Measurements from ENCODE around the gene BBLN.
A peak's percentile ranks its signal among the peaks of the same experiment; 100 is the strongest.
"Not testable (repeated sequence)": the region's sequence is repeated elsewhere in the genome, so short reads cannot be mapped to it uniquely, and the experiment has no call there.

Gene BBLN

GRCh38 chr9:128164307-128164885 lies 4.3 kb downstream of the BBLN start:
- DNase-seq: no peak

DNA sequence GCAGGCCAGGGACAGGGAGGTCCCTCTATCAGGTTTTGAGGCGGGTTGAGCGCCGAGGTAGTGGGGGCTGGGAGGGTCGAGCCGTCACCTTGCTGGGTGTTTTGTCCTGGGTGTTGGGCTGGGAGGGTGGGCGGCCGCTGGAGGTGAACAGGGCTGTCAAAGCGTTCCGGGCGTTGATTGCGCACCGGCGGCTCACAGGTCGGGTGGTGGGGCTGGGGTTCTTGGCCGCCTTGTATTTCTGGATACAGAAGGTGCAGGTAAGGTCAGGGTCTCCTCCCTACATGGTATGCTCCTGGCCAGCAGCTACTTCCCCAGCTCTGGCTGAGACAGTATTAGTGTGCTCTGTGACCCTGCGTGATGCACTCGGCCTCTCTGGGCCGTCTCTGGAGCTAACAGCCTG lies 6.1 kb downstream of the BBLN start:
- no peak for DNase-seq

DNA sequence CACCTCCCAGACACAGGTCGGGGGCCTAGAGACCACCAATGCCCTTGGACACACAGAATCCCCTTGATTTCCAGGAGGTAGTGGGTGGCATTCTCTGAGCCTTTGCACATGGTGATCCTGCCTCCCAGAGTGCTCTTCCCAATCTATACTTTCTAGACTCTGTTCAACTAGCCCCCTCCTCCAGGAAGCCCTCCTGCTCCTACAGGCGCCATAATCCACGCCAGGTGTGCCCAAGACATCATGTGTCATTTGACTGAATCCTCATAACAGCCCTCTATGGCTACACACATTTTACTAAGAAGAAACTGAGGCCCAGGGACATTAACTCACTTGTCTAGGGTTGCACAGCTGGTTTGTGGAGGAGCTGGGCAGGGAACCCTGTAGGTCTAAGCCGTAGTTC lies 7.1 kb downstream of the BBLN start:
- DNase-seq: no peak

- no peak for DNase-seq
Measured at GRCh38 chr9:128168731-128169308, 8.8 kb downstream of the BBLN start.

- no peak for DNase-seq
Measured at GRCh38 chr9:128169492-128169891, 9.4 kb downstream of the BBLN start.

DNA sequence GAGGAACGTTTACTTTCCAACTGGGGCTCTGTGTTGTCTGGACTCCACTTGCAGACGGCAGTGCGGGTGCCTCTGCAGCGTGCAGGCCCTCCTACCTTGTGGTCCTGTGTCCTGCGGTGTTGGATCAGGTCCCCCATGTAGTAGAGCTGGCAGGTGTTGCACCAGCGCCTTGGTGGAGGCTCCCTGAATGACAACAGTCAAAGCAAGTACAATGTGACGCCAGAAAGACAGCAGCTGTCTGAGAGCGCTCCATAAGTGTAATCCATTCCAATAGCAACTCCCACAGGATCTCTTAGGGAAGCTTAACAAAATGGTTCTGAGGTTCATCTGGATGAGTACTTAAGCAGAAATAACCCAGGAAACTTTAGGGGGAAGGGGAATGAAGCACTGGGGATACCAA lies 9.9 kb downstream of the BBLN start:
- no peak for DNase-seq

GRCh38 chr9:128174062-128174461 lies 14.0 kb downstream of the BBLN start:
- no peak for DNase-seq

DNA sequence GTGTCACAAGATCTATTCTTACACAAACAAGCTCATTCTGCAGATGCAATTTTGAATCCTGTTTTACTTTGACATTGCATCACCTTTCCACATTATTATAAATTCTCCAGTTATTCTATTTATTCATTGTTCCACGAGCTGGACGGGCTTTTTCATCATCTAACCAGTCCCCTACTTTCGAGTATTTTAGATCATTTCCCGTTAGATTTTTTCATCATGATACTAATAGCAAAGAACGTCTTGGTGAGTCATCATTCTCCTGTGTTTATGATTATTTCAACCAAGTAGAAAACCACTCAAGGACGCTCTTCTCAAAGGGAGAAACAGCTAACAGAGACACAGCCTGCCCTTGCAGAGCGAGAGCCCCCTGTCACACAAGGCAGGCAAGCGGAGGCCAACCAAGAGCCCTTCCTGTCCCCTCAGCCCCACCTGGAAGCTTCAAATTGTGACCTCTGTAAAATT lies 15.1 kb downstream of the BBLN start:
- DNase-seq: no peak

- DNase-seq: no peak
Measured at GRCh38 chr9:128175726-128176125, 15.7 kb downstream of the BBLN start.

DNA sequence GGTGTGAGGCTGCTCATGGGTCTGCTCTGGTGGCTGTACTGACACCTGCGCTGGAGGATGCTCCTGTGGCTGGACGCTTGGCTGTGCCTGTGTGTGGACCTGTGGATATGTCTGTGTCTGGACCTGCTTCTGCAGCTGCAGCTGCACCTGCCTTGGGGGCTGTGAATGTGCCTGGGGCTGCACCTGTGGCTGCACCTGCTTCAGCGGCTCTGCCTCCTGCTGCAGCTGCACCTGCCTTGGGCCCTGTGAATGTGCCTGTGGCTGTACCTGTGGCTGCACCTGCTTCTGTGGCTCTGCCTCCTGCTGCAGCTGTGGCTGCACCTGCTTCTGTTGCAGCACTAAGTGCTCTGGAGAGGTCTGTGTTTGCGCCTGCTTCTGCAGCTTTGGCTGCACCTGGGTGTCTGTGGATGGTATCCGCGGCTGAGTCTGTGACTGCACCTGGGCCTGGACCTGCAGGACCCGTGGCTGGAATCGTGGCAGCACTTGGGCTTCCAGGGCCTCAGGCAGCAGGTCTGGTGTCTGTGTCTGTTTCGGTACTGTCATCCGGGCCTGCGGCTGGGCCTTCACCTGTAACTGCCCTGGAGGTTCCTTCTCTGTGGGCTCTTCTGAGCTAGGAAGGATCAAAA lies 18.9 kb downstream of the BBLN start:
- DNase-seq: no peak

DNA sequence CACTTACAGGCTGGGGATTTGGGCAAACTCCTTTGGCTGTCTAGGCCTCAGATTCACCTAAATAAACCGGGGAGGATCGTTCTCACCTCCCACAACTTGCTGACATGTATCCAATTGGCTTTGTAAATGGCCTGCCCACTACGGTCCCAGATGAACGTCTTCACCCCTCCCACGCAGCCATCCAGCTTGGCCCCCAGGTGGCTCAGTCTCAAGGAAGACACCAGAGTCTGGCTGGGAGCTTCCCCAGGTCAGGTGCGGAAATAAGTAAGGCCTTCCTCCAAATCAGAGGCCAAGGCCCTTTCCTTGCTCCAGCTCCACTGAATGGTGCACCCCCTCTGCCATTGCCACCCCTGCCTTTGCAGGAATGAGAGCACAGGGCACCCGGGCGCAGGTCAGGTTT lies 19.9 kb downstream of the BBLN start:
- DNase-seq: no peak

DNA sequence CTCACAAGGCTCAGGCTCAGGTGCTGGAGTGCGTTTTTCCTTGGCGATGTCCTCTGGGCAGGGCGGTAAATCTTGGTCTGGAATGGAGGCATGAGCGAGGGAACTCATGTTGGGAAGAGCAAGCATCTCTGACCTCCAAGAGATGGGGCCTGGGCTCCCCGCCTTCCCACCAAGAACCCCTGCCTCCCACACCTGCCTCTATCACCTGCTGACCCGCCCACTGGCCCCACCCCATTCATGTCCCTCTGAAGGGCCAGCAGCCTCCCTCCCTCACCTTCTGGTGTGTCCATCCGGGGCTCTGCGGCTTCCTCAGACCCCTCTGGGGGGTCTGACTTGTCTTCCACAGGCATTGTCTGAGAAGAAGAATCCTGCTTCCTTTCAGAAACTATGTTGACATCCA lies 20.4 kb downstream of the BBLN start:
- no peak for DNase-seq

- DNase-seq: not testable (repeated sequence)
Measured at GRCh38 chr9:128181480-128181879, 21.4 kb downstream of the BBLN start.

GRCh38 chr9:128182893-128183588 lies 23.0 kb downstream of the BBLN start:
- DNase-seq: no peak

DNA sequence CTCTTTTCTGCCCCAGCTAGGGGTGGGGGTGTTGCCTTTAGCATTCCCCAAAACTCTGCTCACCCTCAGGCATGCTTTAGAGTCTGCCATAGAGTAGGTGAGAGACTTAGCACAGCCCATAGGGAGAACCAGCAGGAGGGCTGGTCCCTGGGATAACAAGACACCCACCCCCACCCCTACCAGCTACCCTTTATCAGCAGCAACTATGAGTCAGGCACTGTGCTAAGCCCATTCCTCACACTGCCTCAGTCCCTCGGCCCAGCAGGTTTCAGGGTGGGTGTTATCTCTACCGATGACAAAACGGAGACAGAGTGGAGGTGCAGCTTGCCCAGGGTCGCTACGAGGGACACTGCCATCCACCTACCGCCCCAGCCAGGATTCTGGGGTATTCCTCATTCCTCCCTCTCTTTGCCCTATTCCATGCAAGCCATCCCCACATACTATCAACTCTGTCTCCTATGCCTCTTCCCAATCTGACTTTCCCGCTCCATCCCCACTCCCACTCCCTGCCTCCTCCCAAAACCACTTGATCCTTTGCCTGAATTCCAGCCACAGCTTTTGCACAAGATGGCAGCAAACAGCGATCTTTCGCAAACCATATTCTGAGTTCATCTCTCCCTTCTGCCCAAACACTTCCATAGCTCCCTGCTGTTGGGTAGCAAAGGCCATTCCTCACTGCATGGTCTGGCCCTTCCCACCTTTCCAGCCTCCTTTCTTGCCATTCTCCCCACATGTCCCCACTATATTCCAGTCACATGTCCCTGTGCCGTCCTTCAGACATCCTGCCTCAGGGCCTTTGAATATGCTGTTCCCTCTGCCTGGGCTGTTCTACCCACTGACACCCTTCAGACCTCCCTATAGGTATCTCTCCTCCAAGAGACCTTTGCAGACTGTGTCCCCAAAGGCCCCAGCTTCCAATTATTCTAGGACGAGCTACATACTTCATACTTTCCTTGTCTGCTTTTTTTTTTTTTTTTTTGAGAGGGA lies 26.2 kb downstream of the BBLN start:
- DNase-seq: no peak

DNA sequence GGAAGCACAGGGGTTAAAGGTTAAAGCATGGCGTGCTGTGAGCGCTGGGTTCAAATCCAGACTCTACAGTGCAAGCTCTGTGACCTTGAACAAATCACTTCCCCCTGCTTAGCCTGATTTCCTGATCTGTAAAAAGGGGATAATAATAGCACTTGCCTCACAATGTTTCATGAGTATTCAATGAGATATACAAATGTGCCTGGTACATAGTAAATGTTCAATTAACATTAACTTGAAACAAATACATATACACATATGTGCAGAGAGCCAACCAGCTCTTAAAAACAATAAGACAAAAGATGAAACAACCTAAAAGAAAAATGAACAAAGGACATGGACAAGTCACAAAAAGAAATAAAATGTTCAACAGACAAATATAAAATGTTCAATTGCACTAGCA lies 27.3 kb downstream of the BBLN start:
- DNase-seq: no peak

DNA sequence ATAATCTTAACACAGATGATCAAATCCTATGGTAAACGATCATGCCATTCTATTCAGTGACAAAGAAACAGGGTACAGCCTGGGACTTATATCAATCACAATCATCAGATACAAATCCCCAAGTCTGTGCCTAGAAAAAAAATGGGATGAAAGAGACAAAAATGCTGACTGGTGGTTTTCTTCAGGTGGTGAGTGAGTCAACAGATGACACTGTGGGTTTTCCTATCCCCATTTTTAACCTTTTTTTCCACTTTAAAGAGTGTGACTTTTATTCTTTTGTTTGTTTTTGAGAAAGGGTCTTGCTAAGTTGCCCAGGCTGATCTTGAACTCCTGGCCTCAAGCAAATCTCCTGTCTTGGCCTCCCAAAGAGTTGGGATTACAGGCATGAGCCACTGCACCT lies 28.1 kb downstream of the BBLN start:
- no peak for DNase-seq

DNA sequence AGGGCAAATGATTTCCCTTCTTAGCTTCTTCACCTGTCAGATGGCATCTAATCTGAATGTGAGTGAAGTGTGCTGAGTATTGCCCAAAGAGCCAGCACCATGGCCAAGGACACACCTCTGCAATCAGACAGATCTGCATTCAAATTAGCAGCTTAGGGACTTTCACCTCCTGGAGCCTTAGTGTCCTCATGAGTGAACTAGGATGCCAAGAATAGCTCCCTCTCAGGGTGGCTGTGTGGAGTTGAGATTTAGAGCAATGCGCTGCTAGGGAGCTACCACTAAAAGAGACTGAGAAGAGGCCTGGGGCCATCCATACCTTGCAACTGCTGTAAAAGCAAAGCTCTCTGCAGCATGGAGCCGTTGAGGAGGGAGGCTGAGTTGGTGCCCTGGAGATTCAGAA lies 29.9 kb downstream of the BBLN start:
- DNase-seq: no peak

DNA sequence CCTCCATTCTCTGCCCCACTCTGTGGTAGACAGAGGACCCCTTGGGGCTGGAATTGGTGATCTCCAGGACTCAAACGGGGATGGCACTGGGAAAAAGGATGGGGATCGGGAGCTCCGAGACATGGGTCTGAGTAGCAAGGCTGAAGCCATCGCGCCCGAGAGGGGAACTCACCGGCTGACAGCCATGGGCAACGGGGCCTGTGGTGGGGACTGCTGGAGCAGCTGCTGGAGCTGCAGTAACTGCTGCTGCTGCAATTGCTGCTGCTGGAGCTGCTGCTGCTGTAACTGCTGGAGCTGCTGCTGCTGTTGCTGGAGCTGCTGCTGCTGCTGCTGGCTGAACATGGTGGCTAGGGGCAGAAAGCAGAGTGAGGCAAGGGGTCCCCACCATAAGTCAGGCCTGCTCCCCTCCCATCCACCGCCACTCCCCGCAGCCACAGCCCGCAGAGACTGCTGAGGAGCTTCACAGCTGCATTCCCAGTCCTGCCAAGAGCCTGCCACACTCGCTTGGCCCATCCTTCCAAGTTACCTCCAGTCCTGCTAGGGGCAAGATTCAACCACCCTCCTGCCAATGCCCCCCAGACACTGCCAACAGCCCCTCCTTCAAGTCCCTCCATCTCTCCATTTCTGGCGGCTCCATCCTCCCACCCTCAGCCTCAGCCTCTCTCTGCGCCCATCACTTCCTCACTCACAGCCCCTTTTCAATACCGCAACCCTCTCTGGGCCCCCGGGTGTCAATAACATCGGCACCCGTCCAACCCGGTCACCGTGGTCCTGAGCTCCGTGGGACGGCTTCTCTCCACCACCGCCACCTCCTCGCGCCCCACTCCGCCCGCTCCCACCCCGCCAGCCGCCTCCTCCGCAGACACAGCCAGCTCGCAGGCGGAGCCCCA lies 30.7 kb downstream of the BBLN start:
- DNase-seq: no peak

- peak; percentile 84 for DNase-seq
Measured at GRCh38 chr9:128191406-128192046, 31.5 kb downstream of the BBLN start, which contains the start of gene CIZ1. TSS of gene CIZ1 (minus strand) at chr9:128191572. CDS start at chr9:128190857, 715 bp downstream.
